MCF 10A (cell line): Measurements from ENCODE around the gene TCTN1. TPM values are rescaled to one million over a fixed set of nuclear protein-coding genes. Genes with fewer than 3 reads are reported as not detected.

Experiments used
- BruUV-seq: library from RNA; stranded (reverse); fragments of 400-500 nt; replicated peaks from 2 replicates; lab custom pipeline; 2021; lab: Mats Ljungman, UMichigan
- CTCF ChIA-PET: fragments of 300-600 bp; sonication (Branson Sonifier 250); formaldehyde crosslinking; extraction: SDS; loops from one replicate; lab custom pipeline; 2021; ENCODE audit warnings: antibody characterized with exemption, inconsistent platforms; lab: Yijun Ruan, JAX
- POLR2A ChIA-PET: fragments of 300-600, 350-650 bp; sonication (Branson Sonifier 250); formaldehyde crosslinking; extraction: SDS; loops from one replicate; lab custom pipeline; 2020; ENCODE audit warnings: antibody characterized with exemption, inconsistent platforms; lab: Yijun Ruan, JAX
- DNase-seq: peaks from one replicate; pipeline ENCODE4 v3.0.0-alpha.2; 2018; ENCODE audit not compliant: unreplicated experiment
- H3K27ac Mint-ChIP-seq: one replicate; pipeline ENCODE4 v1.8.0; 2022; ENCODE audit warnings: mild to moderate bottlenecking, low read depth, mixed read lengths; ENCODE audit not compliant: unreplicated experiment
- H3K27me3 Mint-ChIP-seq: one replicate; pipeline ENCODE4 v1.8.0; 2022; ENCODE audit warnings: mixed read lengths; ENCODE audit not compliant: insufficient read depth, unreplicated experiment
- H3K36me3 Mint-ChIP-seq: one replicate; pipeline ENCODE4 v1.8.0; 2022; ENCODE audit warnings: mild to moderate bottlenecking, moderate library complexity, mixed read lengths; ENCODE audit not compliant: insufficient read depth, unreplicated experiment
- H3K4me1 Mint-ChIP-seq: one replicate; pipeline ENCODE4 v1.8.0; 2022; ENCODE audit warnings: mixed read lengths; ENCODE audit not compliant: insufficient read depth, unreplicated experiment
- H3K4me3 Mint-ChIP-seq: one replicate; pipeline ENCODE4 v1.8.0; 2022; ENCODE audit warnings: mild to moderate bottlenecking, moderate library complexity, mixed read lengths; ENCODE audit not compliant: unreplicated experiment
- H3K9me3 Mint-ChIP-seq: one replicate; pipeline ENCODE4 v1.8.0; 2022; ENCODE audit warnings: mixed read lengths; ENCODE audit not compliant: unreplicated experiment
- CTCF ChIP-seq: fragments of 200-600 bp; IDR thresholded peaks from one replicate; pipeline ENCODE4 v1.8.0; 2022; ENCODE audit warnings: antibody characterized with exemption, mild to moderate bottlenecking; ENCODE audit not compliant: unreplicated experiment
- intact Hi-C: fragments of 100-400 bp; cut with micrococcal nuclease; formaldehyde crosslinking; loops from 2 replicates; pipeline ENCODE4 v1.14.1; 2022
- total RNA-seq: library from RNA; stranded (reverse); gene quantifications from 2 replicates; pipeline ENCODE4 v1.2.3, GENCODE V29; 2022

Gene TCTN1
- total RNA-seq, 1 experiment from 2014 or later, result 36.5 TPM

- no peak overlapping the region for H3K4me3 Mint-ChIP-seq
- H3K27me3 Mint-ChIP-seq, result peaks cover 56% of the 10 kb centered on the region
These were observed 47.5 kb downstream of the TCTN1 start for GRCh38 chr12:110661337-110661972.

GRCh38 chr12:110666892-110667291 is 53.0 kb downstream of the TCTN1 start:
- no peak for DNase-seq
- Mint-ChIP-seq H3K4me1 (peaks cover 4% of the 10 kb centered on the region), H3K4me3 (no peak overlapping the region), H3K36me3 (no peaks in the 10 kb centered on the region), H3K9me3 (no peaks in the 10 kb centered on the region), H3K27ac (no peak overlapping the region), H3K27me3 (peaks cover 63% of the 10 kb centered on the region)
- intact Hi-C loops, result no loop called here
- TF ChIP-seq CTCF, result no peak
- ChIA-PET CTCF (interaction anchor here (0.6 to 0.7 kb wide), 2 partner anchors 8 to 64 kb away, joined by 3 read pairs; no protein-coding TSS in a partner anchor), POLR2A (no interaction called here)
- no TSS peak for BruUV-seq

More at GRCh38 chr12:110661337-110661972, 47.5 kb downstream of the TCTN1 start:
- Mint-ChIP-seq H3K9me3 (no peaks in the 10 kb centered on the region), H3K27ac (no peak overlapping the region), H3K4me1 (no peaks in the 10 kb centered on the region), H3K36me3 (no peaks in the 10 kb centered on the region)
- intact Hi-C loops, result no loop called here
- ChIA-PET CTCF (interaction anchor here (0.5 kb wide), 1 partner anchor 61 kb away, joined by 3 read pairs; no protein-coding TSS in a partner anchor), POLR2A (interaction anchor here (0.7 kb wide), 1 partner anchor 12 kb away, joined by 3 read pairs; no protein-coding TSS in a partner anchor)
- DNase-seq, result no peak
- no TSS peak for BruUV-seq
- no peak for TF ChIP-seq CTCF

- Mint-ChIP-seq H3K4me1 (peaks cover 4% of the 10 kb centered on the region), H3K27me3 (peaks cover 60% of the 10 kb centered on the region), H3K36me3 (no peaks in the 10 kb centered on the region), H3K4me3 (no peak overlapping the region), H3K27ac (no peak overlapping the region), H3K9me3 (no peaks in the 10 kb centered on the region)
- intact Hi-C loops, result no loop called here
- CTCF ChIA-PET, result interaction anchor here (0.6 kb wide), 1 partner anchor 646 kb away, joined by 3 read pairs; no protein-coding TSS in a partner anchor
- BruUV-seq, result no TSS peak
- POLR2A ChIA-PET, result no interaction called here
- TF ChIP-seq CTCF, result no peak
- DNase-seq, result no peak
These were observed 53.7 kb downstream of the TCTN1 start for GRCh38 chr12:110667671-110668070.

GRCh38 chr12:110668480-110669192 is 54.7 kb downstream of the TCTN1 start:
- no peak overlapping the region for H3K27ac Mint-ChIP-seq
- ChIA-PET POLR2A (interaction anchor here (0.6 kb wide), 1 partner anchor 468 kb away, joined by 3 read pairs; no protein-coding TSS in a partner anchor), CTCF (interaction anchor here (0.6 to 0.7 kb wide), 2 partner anchors 144 to 190 kb away, joined by 3 read pairs; no protein-coding TSS in a partner anchor)
- intact Hi-C loops, result no loop called here
- H3K36me3 Mint-ChIP-seq, result no peaks in the 10 kb centered on the region
- TF ChIP-seq CTCF, result no peak
- DNase-seq, result no peak
- H3K27me3 Mint-ChIP-seq, result peaks cover 57% of the 10 kb centered on the region
- no peaks in the 10 kb centered on the region for H3K9me3 Mint-ChIP-seq
- H3K4me1 Mint-ChIP-seq, result peaks cover 4% of the 10 kb centered on the region
- BruUV-seq, result no TSS peak
- no peak overlapping the region for H3K4me3 Mint-ChIP-seq
